ENCODE results near the gene MINAR2. TPM values are rescaled to one million over a fixed set of nuclear protein-coding genes. Genes with fewer than 3 reads are reported as not detected.

Gene MINAR2
- total RNA-seq, 1 donor = not detected

Other genes with a start within 250 kb of the MINAR2 start
- gene CHSY3, start 156.4 kb downstream of the MINAR2 start, total RNA-seq = 0.10 TPM

All from mononuclear cell (primary cell).